Measurements from ENCODE around the gene CAMK1.

Gene CAMK1

DNA sequence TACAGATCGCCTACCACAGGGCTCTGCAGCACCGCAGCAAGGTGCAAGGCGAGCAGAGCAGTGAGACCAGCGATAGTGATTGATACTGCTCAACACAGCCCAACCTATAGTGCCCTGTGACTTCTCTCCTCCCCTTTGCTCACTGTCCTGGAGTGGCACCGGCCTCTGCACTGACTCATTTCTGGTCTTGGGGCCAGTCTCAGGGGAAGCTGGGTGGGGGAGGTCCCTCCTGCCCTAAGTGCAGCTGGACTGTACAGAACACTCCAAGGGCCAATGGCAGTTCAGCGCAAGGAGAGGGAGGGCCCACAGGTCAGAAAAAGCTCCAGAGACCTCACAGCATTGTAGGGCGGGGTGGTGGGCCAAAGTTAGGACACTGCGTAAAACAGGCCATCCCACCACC is 22.5 kb downstream of the CAMK1 start:
- Mint-ChIP-seq H3K4me3 (no peak overlapping the region), H3K9me3 (ENCODE audit: low read depth) (no peaks in the 10 kb centered on the region), H3K27ac (no peak overlapping the region), H3K36me3 (peaks cover 8% of the 10 kb centered on the region), H3K27me3 (no peaks in the 10 kb centered on the region), H3K4me1 (ENCODE audit: low read depth) (peaks cover 36% of the 10 kb centered on the region)

DNA sequence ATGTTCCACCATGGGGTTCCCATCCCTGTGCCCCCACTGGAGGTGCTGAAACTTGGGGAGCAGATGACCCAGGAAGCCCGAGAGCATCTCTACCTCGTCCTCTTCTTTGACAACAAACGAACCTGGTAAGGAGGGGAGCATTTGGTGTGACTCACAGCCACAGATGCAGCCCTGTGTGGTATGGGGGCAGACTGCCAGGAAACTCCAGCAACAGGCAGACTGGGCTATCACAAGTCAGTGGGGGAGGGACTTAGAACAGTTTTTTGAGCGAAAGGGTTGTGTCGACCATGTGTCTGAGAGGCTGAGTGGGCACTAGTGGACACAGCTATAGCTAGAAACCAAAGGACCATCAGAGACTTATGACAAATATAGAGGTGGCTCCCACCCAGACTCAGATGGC is 23.4 kb downstream of the CAMK1 start:
- Mint-ChIP-seq H3K36me3 (peaks cover 4% of the 10 kb centered on the region), H3K4me1 (ENCODE audit: low read depth) (peaks cover 27% of the 10 kb centered on the region), H3K27me3 (no peaks in the 10 kb centered on the region), H3K9me3 (ENCODE audit: low read depth) (no peaks in the 10 kb centered on the region), H3K4me3 (no peak overlapping the region), H3K27ac (peak overlapping the region; percentile 59)

DNA sequence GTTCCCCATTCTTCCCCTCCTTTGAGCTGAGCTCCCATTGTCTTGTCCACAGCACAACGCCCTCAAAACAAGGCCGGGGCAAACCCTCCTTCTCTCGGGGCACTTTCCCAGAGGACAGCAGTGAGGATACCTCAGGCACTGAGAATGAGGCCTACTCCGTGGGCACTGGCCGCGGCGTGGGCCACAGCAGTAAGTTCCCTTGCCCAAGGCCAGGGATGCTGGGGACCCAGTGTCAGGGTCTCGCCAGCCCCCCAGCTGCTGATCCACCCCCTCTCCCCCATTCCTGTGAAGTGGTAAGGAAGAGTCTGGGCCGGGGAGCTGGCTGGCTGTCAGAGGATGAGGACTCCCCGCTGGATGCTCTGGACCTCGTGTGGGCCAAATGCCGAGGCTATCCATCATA is 24.2 kb downstream of the CAMK1 start:
- H3K4me1 Mint-ChIP-seq (ENCODE audit: low read depth), result peaks cover 19% of the 10 kb centered on the region
- H3K27me3 Mint-ChIP-seq, result no peaks in the 10 kb centered on the region
- no peak overlapping the region for H3K4me3 Mint-ChIP-seq
- H3K27ac Mint-ChIP-seq, result no peak overlapping the region
- H3K9me3 Mint-ChIP-seq (ENCODE audit: low read depth), result no peaks in the 10 kb centered on the region
- H3K36me3 Mint-ChIP-seq, result peaks cover 4% of the 10 kb centered on the region

DNA sequence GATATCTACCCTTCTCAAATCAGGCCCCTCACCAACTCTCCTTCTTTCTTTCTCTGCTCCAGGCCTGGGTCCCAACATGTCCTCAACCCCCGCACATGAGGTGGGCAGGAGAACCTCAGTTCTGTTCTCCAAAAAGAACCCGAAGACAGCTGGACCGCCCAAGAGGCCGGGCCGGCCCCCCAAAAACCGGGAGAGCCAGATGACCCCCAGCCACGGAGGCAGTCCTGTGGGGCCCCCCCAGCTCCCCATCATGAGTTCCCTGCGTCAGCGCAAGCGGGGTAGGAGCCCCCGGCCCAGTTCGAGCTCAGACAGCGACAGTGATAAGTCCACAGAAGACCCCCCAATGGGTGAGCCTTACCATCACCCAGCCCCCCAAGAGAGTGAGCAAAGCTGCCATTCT is 25.6 kb downstream of the CAMK1 start:
- no peaks in the 10 kb centered on the region for H3K9me3 Mint-ChIP-seq (ENCODE audit: low read depth)
- no peak overlapping the region for H3K27ac Mint-ChIP-seq
- H3K4me3 Mint-ChIP-seq, result no peak overlapping the region
- peaks cover 8% of the 10 kb centered on the region for H3K4me1 Mint-ChIP-seq (ENCODE audit: low read depth)
- H3K27me3 Mint-ChIP-seq, result no peaks in the 10 kb centered on the region
- peaks cover 4% of the 10 kb centered on the region for H3K36me3 Mint-ChIP-seq

DNA sequence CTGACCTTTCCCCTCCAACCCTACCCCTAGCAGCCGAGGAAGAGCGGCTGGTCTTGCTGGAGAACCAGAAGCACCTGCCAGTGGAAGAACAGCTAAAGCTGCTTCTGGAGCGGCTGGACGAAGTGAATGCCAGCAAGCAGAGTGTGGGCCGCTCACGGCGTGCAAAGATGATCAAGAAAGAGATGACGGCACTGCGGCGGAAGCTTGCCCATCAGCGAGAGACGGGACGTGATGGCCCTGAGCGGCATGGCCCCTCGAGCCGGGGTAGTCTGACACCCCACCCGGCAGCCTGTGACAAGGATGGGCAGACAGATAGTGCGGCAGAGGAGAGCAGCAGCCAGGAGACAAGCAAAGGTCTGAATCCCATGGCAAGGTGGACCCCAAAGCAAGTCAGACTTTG is 26.2 kb downstream of the CAMK1 start:
- Mint-ChIP-seq H3K27ac (no peak overlapping the region), H3K4me1 (ENCODE audit: low read depth) (peaks cover 4% of the 10 kb centered on the region), H3K27me3 (no peaks in the 10 kb centered on the region), H3K4me3 (no peak overlapping the region), H3K9me3 (ENCODE audit: low read depth) (no peaks in the 10 kb centered on the region), H3K36me3 (peaks cover 4% of the 10 kb centered on the region)

DNA sequence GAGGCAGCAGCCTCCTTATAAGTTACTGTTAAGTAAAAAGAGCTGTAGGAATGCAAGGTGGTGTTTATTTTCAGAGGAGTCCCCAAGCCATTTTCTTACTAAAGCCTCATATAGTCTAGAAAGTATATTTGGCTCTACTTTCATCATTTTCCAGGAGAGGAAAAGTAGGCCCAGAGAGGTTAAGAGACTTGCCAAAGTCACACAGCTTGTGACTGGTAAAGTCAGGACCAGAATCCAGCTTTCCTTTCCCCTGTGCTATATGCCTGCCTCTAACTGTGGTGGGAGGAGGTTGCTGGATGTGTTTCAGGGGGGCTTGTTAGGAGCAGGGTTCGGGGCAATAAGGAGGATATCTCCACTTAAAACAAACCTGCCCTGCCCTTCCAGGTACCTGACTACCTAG is 27.2 kb downstream of the CAMK1 start:
- H3K9me3 Mint-ChIP-seq (ENCODE audit: low read depth), result no peaks in the 10 kb centered on the region
- peaks cover 4% of the 10 kb centered on the region for H3K36me3 Mint-ChIP-seq
- peaks cover 5% of the 10 kb centered on the region for H3K4me1 Mint-ChIP-seq (ENCODE audit: low read depth)
- H3K4me3 Mint-ChIP-seq, result no peak overlapping the region
- no peaks in the 10 kb centered on the region for H3K27me3 Mint-ChIP-seq
- H3K27ac Mint-ChIP-seq, result no peak overlapping the region

DNA sequence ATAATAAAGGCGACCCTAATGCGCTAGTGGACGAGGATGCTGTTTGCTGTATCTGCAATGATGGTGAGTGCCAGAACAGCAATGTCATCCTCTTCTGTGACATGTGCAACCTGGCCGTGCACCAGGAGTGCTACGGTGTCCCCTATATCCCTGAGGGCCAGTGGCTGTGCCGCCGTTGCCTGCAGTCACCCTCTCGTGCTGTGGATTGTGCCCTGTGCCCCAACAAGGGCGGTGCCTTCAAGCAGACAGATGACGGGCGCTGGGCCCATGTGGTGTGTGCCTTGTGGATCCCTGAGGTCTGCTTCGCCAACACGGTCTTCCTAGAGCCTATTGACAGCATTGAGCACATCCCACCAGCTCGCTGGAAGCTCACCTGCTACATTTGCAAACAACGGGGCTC is 30.6 kb downstream of the CAMK1 start:
- Mint-ChIP-seq H3K27ac (no peak overlapping the region), H3K4me3 (no peak overlapping the region), H3K4me1 (ENCODE audit: low read depth) (peaks cover 30% of the 10 kb centered on the region), H3K36me3 (peaks cover 6% of the 10 kb centered on the region), H3K9me3 (ENCODE audit: low read depth) (no peaks in the 10 kb centered on the region), H3K27me3 (no peaks in the 10 kb centered on the region)

DNA sequence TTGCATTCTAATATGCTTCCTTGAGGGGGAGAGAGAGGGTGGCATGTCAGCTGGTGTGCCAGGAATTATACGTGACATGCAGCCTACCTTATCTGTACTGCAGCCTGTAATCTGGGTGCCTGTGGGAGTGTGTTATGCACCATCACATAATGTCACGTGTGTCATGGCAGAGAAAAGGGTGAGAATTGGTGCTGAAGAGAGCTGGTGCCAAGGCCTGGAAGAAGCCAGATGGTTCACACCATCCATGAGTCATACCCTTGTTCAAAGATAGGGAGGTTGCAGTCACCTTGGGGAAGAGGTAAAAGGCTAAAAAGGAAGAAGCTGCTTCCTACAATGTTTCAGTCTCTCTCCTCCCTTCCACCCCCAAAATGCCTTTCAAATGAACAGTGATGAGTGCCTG is 32.9 kb downstream of the CAMK1 start:
- H3K27ac Mint-ChIP-seq, result peak overlapping the region; percentile 73
- H3K27me3 Mint-ChIP-seq, result no peaks in the 10 kb centered on the region
- H3K4me3 Mint-ChIP-seq, result no peak overlapping the region

DNA sequence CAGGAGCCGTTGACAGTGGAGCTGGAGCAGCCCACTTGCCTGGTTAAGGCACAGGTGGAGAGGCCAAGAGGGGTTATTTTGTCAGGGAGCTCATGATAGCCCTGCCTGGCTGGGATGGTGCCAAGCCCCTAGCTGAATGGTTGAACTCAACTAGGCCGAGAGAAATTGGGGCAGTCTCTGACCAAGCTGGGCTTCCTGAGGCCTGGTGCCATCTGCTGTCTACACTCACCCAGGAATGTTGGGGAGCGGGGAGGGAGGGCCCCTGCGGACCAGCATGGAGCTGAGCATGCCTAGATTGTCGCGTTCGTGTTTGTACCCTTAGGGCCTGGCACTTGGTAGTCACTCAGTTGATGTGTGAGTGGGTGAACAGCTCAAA is 37.0 kb downstream of the CAMK1 start:
- H3K9me3 Mint-ChIP-seq (ENCODE audit: low read depth), result no peaks in the 10 kb centered on the region
- peaks cover 62% of the 10 kb centered on the region for H3K4me1 Mint-ChIP-seq (ENCODE audit: low read depth)
- no peaks in the 10 kb centered on the region for H3K27me3 Mint-ChIP-seq
- peak overlapping the region; percentile 92 for H3K27ac Mint-ChIP-seq
- H3K4me3 Mint-ChIP-seq, result peak overlapping the region; percentile 95
- H3K36me3 Mint-ChIP-seq, result peaks cover 6% of the 10 kb centered on the region

More for the DNA sequence above, 32.9 kb downstream of the CAMK1 start:
- Mint-ChIP-seq H3K36me3 (peaks cover 6% of the 10 kb centered on the region), H3K9me3 (ENCODE audit: low read depth) (no peaks in the 10 kb centered on the region), H3K4me1 (ENCODE audit: low read depth) (peaks cover 48% of the 10 kb centered on the region)

DNA sequence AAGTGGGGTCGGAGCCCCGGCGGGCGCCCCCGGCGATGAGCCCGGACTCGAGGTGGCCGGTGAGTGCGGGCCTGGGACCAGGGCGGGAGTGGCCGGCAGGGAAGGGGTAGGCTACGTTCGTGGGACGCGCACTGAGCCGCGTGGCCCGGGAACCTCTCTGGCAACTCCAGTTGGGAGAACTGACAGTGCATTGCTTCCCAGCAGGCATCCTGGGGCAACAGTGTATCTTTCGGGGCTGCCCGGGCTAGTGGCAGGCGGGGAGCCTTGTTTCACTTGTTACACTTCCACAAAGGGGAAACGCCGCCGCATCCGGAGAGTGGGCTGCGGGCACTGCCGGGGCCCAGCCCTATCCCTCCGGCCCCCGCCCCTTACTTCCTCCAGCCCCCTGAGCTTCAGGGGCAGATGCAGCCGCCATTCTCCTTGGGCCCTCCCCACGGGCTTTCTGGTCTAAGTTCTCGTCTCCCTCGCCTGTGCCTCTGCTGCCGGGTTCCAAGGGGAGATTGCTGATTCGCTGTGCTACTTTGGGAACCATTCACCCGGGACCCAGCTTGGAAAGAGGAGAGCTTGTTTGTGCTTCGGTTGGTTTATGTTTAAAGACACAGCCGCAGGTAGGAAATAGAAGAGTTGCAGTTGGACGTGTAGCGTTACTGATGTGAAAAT is 37.5 kb downstream of the CAMK1 start:
- Mint-ChIP-seq H3K27ac (peak overlapping the region; percentile 92), H3K36me3 (peaks cover 6% of the 10 kb centered on the region), H3K9me3 (ENCODE audit: low read depth) (no peaks in the 10 kb centered on the region), H3K4me3 (peak overlapping the region; percentile 95), H3K4me1 (ENCODE audit: low read depth) (peaks cover 65% of the 10 kb centered on the region), H3K27me3 (no peaks in the 10 kb centered on the region)

DNA sequence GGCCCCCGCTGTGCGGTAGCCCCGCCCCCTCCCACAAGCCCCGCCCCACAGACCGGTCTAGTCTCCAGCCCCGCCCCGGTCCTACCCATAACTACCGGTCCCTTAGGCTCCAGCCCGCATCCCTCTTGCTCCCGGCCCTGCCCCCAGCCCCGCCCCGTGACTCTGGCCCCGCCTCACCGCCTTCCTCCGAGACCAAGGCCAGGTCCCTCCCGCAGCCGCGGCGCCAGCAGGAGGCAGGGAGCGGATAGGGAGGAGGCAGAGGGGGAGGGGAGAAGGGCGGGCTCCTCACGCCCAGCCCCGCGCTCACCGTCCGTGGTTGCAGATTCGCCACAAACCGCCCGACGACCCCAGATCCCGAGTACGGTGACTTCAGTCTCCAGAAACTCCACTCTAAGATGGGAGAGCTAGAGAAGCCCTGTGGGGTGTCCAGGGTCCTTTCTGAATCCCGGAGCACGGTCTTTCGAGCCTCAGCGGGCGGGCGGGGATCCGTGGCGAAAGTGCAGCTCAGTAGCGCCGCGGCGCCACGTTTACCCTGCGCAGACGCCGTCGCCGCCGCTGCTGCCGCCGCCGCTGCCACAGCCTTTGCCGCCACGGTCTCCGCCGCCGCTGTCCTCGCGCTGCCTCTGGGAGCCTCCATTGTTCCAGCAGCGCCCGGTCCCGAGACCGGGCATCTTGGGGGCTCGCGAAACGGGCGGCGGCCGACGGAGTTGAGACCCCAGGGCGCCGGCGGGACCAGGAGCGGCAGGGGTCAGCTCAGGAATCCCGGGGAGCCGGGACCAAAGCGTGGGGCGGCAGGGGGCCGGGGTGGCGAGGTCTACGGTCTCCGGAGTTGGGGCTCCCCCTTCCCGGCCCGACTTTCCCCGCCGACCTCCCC is 38.3 kb downstream of the CAMK1 start, which contains the start of gene BRPF1:
Gene BRPF1 (plus strand): TSS at position 530 of the 874 bp plus-strand sequence. CDS start 2,406 bp downstream, outside the sequence.
- Mint-ChIP-seq H3K9me3 (ENCODE audit: low read depth) (no peaks in the 10 kb centered on the region), H3K4me3 (peak within 1 kb of the TSS; percentile 95), H3K36me3 (peaks cover 2% of the 10 kb centered on the region), H3K27me3 (no peaks in the 10 kb centered on the region), H3K4me1 (ENCODE audit: low read depth) (peaks cover 65% of the 10 kb centered on the region), H3K27ac (peak within 1 kb of the TSS; percentile 94)

DNA sequence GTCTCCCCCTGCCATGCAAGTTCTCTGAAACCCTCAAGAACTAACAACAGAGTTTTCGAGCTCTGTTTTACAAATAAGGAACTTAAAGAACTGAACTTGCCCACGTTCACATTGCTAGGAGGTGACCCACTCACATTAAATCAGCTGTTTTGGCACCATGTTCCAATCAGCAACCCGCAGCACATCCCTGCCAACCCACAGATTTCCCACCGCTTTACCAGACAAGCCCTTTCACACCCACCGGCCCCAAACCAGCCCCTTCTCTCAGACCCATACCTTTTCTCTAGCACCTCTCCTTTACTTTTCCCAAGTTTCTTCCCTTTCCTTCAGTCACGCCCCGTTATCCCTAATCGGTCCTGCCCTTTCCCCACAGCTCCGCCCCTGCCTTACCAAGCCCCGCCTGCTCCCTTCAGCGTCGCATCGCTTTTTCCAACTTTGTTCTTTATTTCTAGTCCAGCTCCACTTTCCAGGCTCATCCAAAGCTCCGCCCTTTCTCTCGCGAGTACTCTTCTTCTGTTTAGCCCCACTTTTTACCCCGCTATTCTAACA is 39.0 kb downstream of the CAMK1 start:
- H3K4me1 Mint-ChIP-seq (ENCODE audit: low read depth), result peaks cover 61% of the 10 kb centered on the region
- H3K4me3 Mint-ChIP-seq, result peak overlapping the region; percentile 95

DNA sequence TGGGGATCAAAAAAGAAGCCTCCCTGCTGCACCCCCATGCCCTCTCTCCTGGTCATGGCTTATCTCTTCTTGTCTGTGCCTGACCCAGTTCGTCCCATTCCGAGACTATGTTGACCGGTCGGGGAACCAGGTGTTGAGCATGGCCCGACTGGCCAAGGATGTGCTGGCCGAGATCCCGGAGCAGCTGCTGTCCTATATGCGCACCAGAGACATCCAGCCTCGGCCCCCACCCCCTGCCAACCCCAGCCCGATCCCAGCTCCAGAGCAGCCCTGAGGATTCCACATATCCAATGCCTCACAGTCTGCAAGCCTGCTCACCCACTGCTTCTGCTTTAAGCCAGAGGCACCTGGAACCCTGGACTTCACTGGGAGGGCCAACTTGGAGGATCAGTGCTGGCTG is 40.3 kb downstream of the CAMK1 start:
- H3K27me3 Mint-ChIP-seq, result no peaks in the 10 kb centered on the region
- H3K27ac Mint-ChIP-seq, result no peak overlapping the region
- no peaks in the 10 kb centered on the region for H3K9me3 Mint-ChIP-seq (ENCODE audit: low read depth)
- peaks cover 48% of the 10 kb centered on the region for H3K4me1 Mint-ChIP-seq (ENCODE audit: low read depth)
- H3K4me3 Mint-ChIP-seq, result peak overlapping the region; percentile 20
- H3K36me3 Mint-ChIP-seq, result no peaks in the 10 kb centered on the region

More for the DNA sequence above, 39.0 kb downstream of the CAMK1 start:
- H3K27ac Mint-ChIP-seq, result peak overlapping the region; percentile 94
- H3K27me3 Mint-ChIP-seq, result no peaks in the 10 kb centered on the region
- no peaks in the 10 kb centered on the region for H3K9me3 Mint-ChIP-seq (ENCODE audit: low read depth)
- H3K36me3 Mint-ChIP-seq, result no peaks in the 10 kb centered on the region

DNA sequence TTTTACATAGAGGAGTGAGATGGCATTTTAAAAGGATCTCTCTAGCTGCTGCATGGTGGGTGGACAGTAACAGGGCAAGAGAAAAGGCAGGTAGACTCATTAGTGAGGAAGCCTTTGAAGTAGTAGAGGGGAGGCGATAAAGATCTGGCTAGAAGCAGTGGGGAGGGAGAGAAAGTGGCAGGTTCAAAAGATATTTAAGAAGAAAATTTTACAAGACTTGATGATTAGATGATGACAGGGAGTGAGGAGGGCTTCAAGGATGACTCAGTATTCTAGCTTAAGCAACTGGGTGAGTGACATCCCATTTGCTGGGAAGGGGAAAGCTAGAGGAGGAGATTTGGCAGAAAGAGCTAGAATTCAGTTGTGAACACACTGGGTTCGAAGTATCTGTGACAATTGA is 42.0 kb downstream of the CAMK1 start:
- Mint-ChIP-seq H3K27me3 (no peaks in the 10 kb centered on the region), H3K9me3 (ENCODE audit: low read depth) (no peaks in the 10 kb centered on the region), H3K36me3 (no peaks in the 10 kb centered on the region), H3K4me3 (peak overlapping the region; percentile 77), H3K27ac (peak overlapping the region; percentile 83), H3K4me1 (ENCODE audit: low read depth) (peaks cover 32% of the 10 kb centered on the region)

DNA sequence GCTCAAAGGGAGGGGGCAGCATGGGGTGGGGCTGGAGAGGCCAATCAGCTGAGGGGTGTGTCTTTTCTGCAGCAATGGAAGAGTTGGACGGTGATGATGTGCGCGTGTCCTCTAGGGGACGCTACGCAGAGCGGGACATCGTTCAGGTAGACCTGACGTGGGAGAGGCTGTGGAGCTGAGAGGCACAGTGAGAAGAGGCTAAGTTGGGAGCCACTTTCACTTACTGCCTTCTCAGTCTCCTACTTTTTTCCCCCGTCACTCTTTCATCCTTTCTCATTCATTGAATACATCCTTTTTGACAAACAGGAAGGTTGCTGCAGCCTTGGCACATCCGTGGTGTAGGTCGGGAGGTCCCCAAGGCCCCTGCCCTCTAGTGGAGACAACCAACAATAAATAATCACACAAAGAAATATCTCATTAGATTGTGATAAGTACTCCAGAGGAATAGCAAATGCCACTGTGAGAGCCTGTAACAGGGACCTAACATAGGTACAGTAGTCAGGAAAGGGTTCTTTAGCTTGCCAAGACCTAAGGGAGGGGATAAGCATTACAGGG is 42.6 kb downstream of the CAMK1 start:
- H3K4me1 Mint-ChIP-seq (ENCODE audit: low read depth), result peaks cover 27% of the 10 kb centered on the region
- H3K36me3 Mint-ChIP-seq, result no peaks in the 10 kb centered on the region
- no peaks in the 10 kb centered on the region for H3K27me3 Mint-ChIP-seq
- no peaks in the 10 kb centered on the region for H3K9me3 Mint-ChIP-seq (ENCODE audit: low read depth)
- peak overlapping the region; percentile 83 for H3K27ac Mint-ChIP-seq
- peak overlapping the region; percentile 77 for H3K4me3 Mint-ChIP-seq

Data from activated naive CD8-positive, alpha-beta T cell (primary cell).